Stimulated activated CD4-positive, alpha-beta T cell treated with anti-CD3 and anti-CD28 coated beads, Interleukin-2, amount 100 ng/mL, for 48 hours (primary cell): ENCODE results near the gene SPG11.
A peak's percentile ranks its signal among the peaks of the same experiment; 100 is the strongest.
"Not testable (repeated sequence)": the region's sequence is repeated elsewhere in the genome, so short reads cannot be mapped to it uniquely, and the experiment has no call there.

ENCODE experiments used
- DNase-seq, 2 donors: peaks; one replicate each; pipeline ENCODE4 v3.0.0-alpha.2; 2020

SPG11 gene

GRCh38 chr15:44616974-44617373 lies 46.5 kb downstream of the SPG11 start:
- DNase-seq: no peak

- no peak for DNase-seq
Observed at GRCh38 chr15:44606740-44607139, 56.7 kb downstream of the SPG11 start.

- no peak for DNase-seq
Observed at GRCh38 chr15:44603126-44603525, 60.3 kb downstream of the SPG11 start.

- no peak for DNase-seq
Observed at GRCh38 chr15:44598892-44599291, 64.6 kb downstream of the SPG11 start.

GRCh38 chr15:44598066-44598465 lies 65.4 kb downstream of the SPG11 start:
- no peak for DNase-seq

GRCh38 chr15:44596511-44597010 lies 66.9 kb downstream of the SPG11 start:
- DNase-seq: no peak

GRCh38 chr15:44595656-44596510 lies 67.6 kb downstream of the SPG11 start:
- DNase-seq: no peak

GRCh38 chr15:44595246-44595645 lies 68.2 kb downstream of the SPG11 start:
- DNase-seq: no peak

- DNase-seq: no peak
Observed at GRCh38 chr15:44593042-44593736, 70.3 kb downstream of the SPG11 start.

GRCh38 chr15:44591326-44591725 lies 72.1 kb downstream of the SPG11 start:
- no peak for DNase-seq

GRCh38 chr15:44588541-44588940 lies 74.9 kb downstream of the SPG11 start:
- DNase-seq: no peak

- no peak for DNase-seq
Observed at GRCh38 chr15:44585633-44586032, 77.8 kb downstream of the SPG11 start.

GRCh38 chr15:44584162-44584749 lies 79.2 kb downstream of the SPG11 start:
- DNase-seq: peak; percentile 44 to 45

GRCh38 chr15:44580105-44580504 lies 83.4 kb downstream of the SPG11 start:
- no peak for DNase-seq

- no peak for DNase-seq
Observed at GRCh38 chr15:44574734-44575133, 88.7 kb downstream of the SPG11 start.

- no peak for DNase-seq
Observed at GRCh38 chr15:44573386-44573785, 90.1 kb downstream of the SPG11 start.

GRCh38 chr15:44570361-44570760 lies 93.1 kb downstream of the SPG11 start:
- no peak for DNase-seq

GRCh38 chr15:44569316-44569715 lies 94.1 kb downstream of the SPG11 start:
- DNase-seq: no peak

GRCh38 chr15:44568338-44568737 lies 95.1 kb downstream of the SPG11 start:
- DNase-seq: no peak

GRCh38 chr15:44566155-44566540 lies 97.3 kb downstream of the SPG11 start:
- no peak for DNase-seq

- no peak for DNase-seq
Observed at GRCh38 chr15:44565387-44566154, 97.9 kb downstream of the SPG11 start.

GRCh38 chr15:44560926-44561325 lies 102.5 kb downstream of the SPG11 start:
- DNase-seq: not testable (repeated sequence)
